Neural cell (in vitro differentiated cells): ENCODE measurements around the gene ABL2. TPM values are rescaled to one million over a fixed set of nuclear protein-coding genes. Genes with fewer than 3 reads are reported as not detected.

Experiments used
- H2AFZ ChIP-seq: fragments of 200-600, 300-800 bp; sonication (generic), shearing (Covaris generic); 2 replicates; pipeline ENCODE4 v1.6.0; 2014; ENCODE audit warnings: low read depth, mild to moderate bottlenecking, antibody characterized with exemption, low read length, moderate library complexity
- H3F3A ChIP-seq: fragments of 200-600 bp; shearing (Covaris generic); 2 replicates; pipeline ENCODE4 v1.6.1; 2016; ENCODE audit warnings: mild to moderate bottlenecking, moderate library complexity, mixed read lengths, antibody characterized with exemption, low read length; ENCODE audit not compliant: insufficient read depth, poor library complexity, severe bottlenecking
- H3K27ac ChIP-seq: fragments of 200-600, 300-800 bp; sonication (generic), shearing (Covaris generic); 2 replicates; pipeline ENCODE4 v1.5.1; 2014; ENCODE audit warnings: mild to moderate bottlenecking, low read length, moderate library complexity
- H3K27me3 ChIP-seq: fragments of 300-800, 200-600 bp; sonication (generic), shearing (Covaris generic); 2 replicates; pipeline ENCODE4 v1.6.0; 2014; ENCODE audit warnings: mild to moderate bottlenecking, low read depth, low read length, moderate library complexity; ENCODE audit not compliant: insufficient read depth
- H3K36me3 ChIP-seq: fragments of 300-800, 200-600 bp; sonication (generic), shearing (Covaris generic); 2 replicates; pipeline ENCODE4 v1.5.1; 2014; ENCODE audit warnings: mild to moderate bottlenecking, antibody characterized with exemption, low read length, moderate library complexity; ENCODE audit not compliant: insufficient read depth
- H3K4me2 ChIP-seq: fragments of 300-800, 200-600 bp; sonication (generic), shearing (Covaris generic); 2 replicates; pipeline ENCODE4 v1.6.0; 2014; ENCODE audit warnings: mild to moderate bottlenecking, low read length
- H3K4me3 ChIP-seq: fragments of 300-800, 200-600 bp; sonication (generic), shearing (Covaris generic); 2 replicates; pipeline ENCODE4 v1.5.1; 2014; ENCODE audit warnings: mild to moderate bottlenecking, low read length, moderate library complexity
- H3K79me2 ChIP-seq: fragments of 200-600 bp; shearing (Covaris generic); replicated peaks from 2 replicates; pipeline ENCODE4 v1.6.0; 2014; ENCODE audit warnings: mild to moderate bottlenecking, low read length, moderate library complexity; ENCODE audit not compliant: insufficient read depth
- H3K9ac ChIP-seq: fragments of 300-800, 200-600 bp; sonication (generic), shearing (Covaris generic); 2 replicates; pipeline ENCODE4 v1.6.1; 2016; ENCODE audit warnings: mild to moderate bottlenecking, low read length, mixed read lengths
- H3K9me2 ChIP-seq: fragments of 200-600 bp; shearing (Covaris generic); 2 replicates; pipeline ENCODE4 v1.6.1; 2016; ENCODE audit warnings: mild to moderate bottlenecking, low read length, mixed read lengths; ENCODE audit not compliant: insufficient read depth
- H3K9me3 ChIP-seq: fragments of 200-600, 300-800 bp; sonication (generic), shearing (Covaris generic); 2 replicates; pipeline ENCODE4 v1.6.1; 2016; ENCODE audit warnings: mild to moderate bottlenecking, mixed run types, low read length, moderate library complexity, mixed read lengths
- H4K20me1 ChIP-seq: fragments of 200-600 bp; shearing (Covaris generic); 2 replicates; pipeline ENCODE4 v1.6.1; 2016; ENCODE audit warnings: mild to moderate bottlenecking, mixed run types; ENCODE audit not compliant: insufficient read depth
- CTCF ChIP-seq: fragments of 450-650 bp; IDR thresholded peaks from 2 replicates; pipeline ENCODE4 v1.5.1; 2014; ENCODE audit warnings: antibody characterized with exemption, mild to moderate bottlenecking, moderate library complexity; ENCODE audit not compliant: poor library complexity, severe bottlenecking
- EP300 ChIP-seq: fragments of 450-650 bp; conservative IDR thresholded peaks from 2 replicates; pipeline ENCODE4 v1.6.1; 2014; ENCODE audit warnings: antibody characterized with exemption, mild to moderate bottlenecking, moderate library complexity; ENCODE audit not compliant: poor library complexity, severe bottlenecking
- EZH2 ChIP-seq: fragments of 200-600, 300-800 bp; shearing (Covaris generic), sonication (generic); IDR thresholded peaks from 2 replicates; pipeline ENCODE4 v1.6.1; 2014; ENCODE audit warnings: antibody characterized with exemption, low read length, borderline replicate concordance, mild to moderate bottlenecking; ENCODE audit not compliant: insufficient read depth, poor library complexity, severe bottlenecking
- MXI1 ChIP-seq: fragments of 450-650 bp; conservative IDR thresholded peaks from 2 replicates; pipeline ENCODE4 v1.6.1; 2014; ENCODE audit warnings: antibody characterized with exemption, mild to moderate bottlenecking; ENCODE audit not compliant: poor library complexity, severe bottlenecking
- POLR2AphosphoS5 ChIP-seq: IDR thresholded peaks from 2 replicates; pipeline ENCODE4 v1.6.1; 2012
- RAD21 ChIP-seq: fragments of 450-650 bp; conservative IDR thresholded peaks from 2 replicates; pipeline ENCODE4 v1.6.1; 2014; ENCODE audit warnings: antibody characterized with exemption, mild to moderate bottlenecking, moderate library complexity
- REST ChIP-seq: IDR thresholded peaks from 2 replicates; pipeline ENCODE4 v1.6.1; 2012; ENCODE audit warnings: borderline replicate concordance
- SMC3 ChIP-seq: fragments of 450-650 bp; conservative IDR thresholded peaks from 2 replicates; pipeline ENCODE4 v1.6.1; 2014; ENCODE audit warnings: antibody characterized with exemption, mild to moderate bottlenecking, moderate library complexity; ENCODE audit not compliant: poor library complexity
- TAF1 ChIP-seq: IDR thresholded peaks from 2 replicates; pipeline ENCODE4 v1.6.1; 2012; ENCODE audit warnings: low read depth
- polyA plus RNA-seq: library from polyadenylated mRNA; depleted of rRNA; stranded (reverse); fragments of >200 nt; gene quantifications from 2 replicates; pipeline ENCODE4 v1.2.3, GENCODE V29; 2014

The ABL2 gene
- polyA plus RNA-seq, 1 donor from 2014 or later = 9.8 TPM

GRCh38 chr1:179253286-179253972, 24.0 kb upstream of the ABL2 start:
- H3K9me3 ChIP-seq = no peaks in the 10 kb centered on the region
- no peaks in the 10 kb centered on the region for H3K27me3 ChIP-seq
- no peaks in the 10 kb centered on the region for H3K79me2 ChIP-seq
- H3K9ac ChIP-seq = no peak overlapping the region
- H3K27ac ChIP-seq = no peak overlapping the region
- H3K36me3 ChIP-seq = no peaks in the 10 kb centered on the region
- H3K4me3 ChIP-seq = no peak overlapping the region
- H3F3A ChIP-seq = no peaks in the 10 kb centered on the region
- H2AFZ ChIP-seq = no peak overlapping the region
- H3K4me2 ChIP-seq = no peak overlapping the region
- no peak for TF ChIP-seq CTCF
- TF ChIP-seq SMC3 = no peak
- no peak for TF ChIP-seq TAF1
- TF ChIP-seq REST = no peak
- no peak for TF ChIP-seq POLR2AphosphoS5
- no peak for TF ChIP-seq RAD21
- no peak for TF ChIP-seq EP300
- TF ChIP-seq EZH2 = no peak
- no peak for TF ChIP-seq MXI1
- H4K20me1 ChIP-seq = no peaks in the 10 kb centered on the region
- H3K9me2 ChIP-seq = no peaks in the 10 kb centered on the region

- Histone ChIP-seq H3K27ac (no peak overlapping the region), H3K4me3 (no peak overlapping the region), H3K9ac (no peak overlapping the region)
These were observed 23.1 kb upstream of the ABL2 start for GRCh38 chr1:179252606-179253005.

More at GRCh38 chr1:179252606-179253005, 23.1 kb upstream of the ABL2 start:
- Histone ChIP-seq H2AFZ (no peak overlapping the region), H3K4me2 (no peak overlapping the region), H3K9me3 (no peaks in the 10 kb centered on the region), H3F3A (no peaks in the 10 kb centered on the region), H3K79me2 (no peaks in the 10 kb centered on the region), H3K36me3 (no peaks in the 10 kb centered on the region), H3K9me2 (no peaks in the 10 kb centered on the region), H3K27me3 (no peaks in the 10 kb centered on the region), H4K20me1 (no peaks in the 10 kb centered on the region)
- TF ChIP-seq CTCF (no peak), EZH2 (no peak), POLR2AphosphoS5 (no peak), SMC3 (no peak), RAD21 (no peak), REST (no peak), TAF1 (no peak), MXI1 (no peak), EP300 (no peak)
